Stomach smooth muscle (tissue), 2 donors: ENCODE data around the gene ARPIN.
A peak's percentile ranks its signal among the peaks of the same experiment; 100 is the strongest.

ENCODE experiments used
- H3K27ac ChIP-seq: one replicate; pipeline ENCODE4 v1.7.0; 2013; ENCODE audit warnings: mild to moderate bottlenecking, low read length, inconsistent platforms
- H3K27me3 ChIP-seq, 2 donors: one replicate each; pipeline ENCODE4 v1.7.0; 2013; ENCODE audit warnings: low read length in 2 of 2; ENCODE audit not compliant: insufficient read depth in 2 of 2, control insufficient read depth in 1 of 2
- H3K36me3 ChIP-seq, 2 donors: one replicate each; pipeline ENCODE4 v1.7.0; 2013; ENCODE audit warnings: low read length in 2 of 2; ENCODE audit not compliant: control insufficient read depth in 2 of 2, insufficient read depth in 2 of 2
- H3K4me1 ChIP-seq: one replicate; pipeline ENCODE4 v1.7.0; 2013; ENCODE audit warnings: low read length; ENCODE audit not compliant: control insufficient read depth, insufficient read depth
- H3K4me3 ChIP-seq, 2 donors: one replicate each; pipeline ENCODE4 v1.7.0; 2013; ENCODE audit warnings: low read length in 2 of 2
- H3K9ac ChIP-seq, 2 donors: one replicate each; pipeline ENCODE4 v1.7.0; 2013; ENCODE audit warnings: low read length in 2 of 2, mild to moderate bottlenecking in 1 of 2
- H3K9me3 ChIP-seq, 2 donors: one replicate each; pipeline ENCODE4 v1.7.0; 2013; ENCODE audit warnings: low read length in 2 of 2; ENCODE audit not compliant: control insufficient read depth in 2 of 2
- donor health status: healthy.
- donor health status: Pancreatic carcinoma.

ARPIN gene

GRCh38 chr15:89909611-89910010, 3.1 kb downstream of the ARPIN start:
- Histone ChIP-seq H3K36me3 (peaks cover 7 to 18% of the 10 kb centered on the region in 2 donors), H3K27me3 (no peaks in the 10 kb centered on the region), H3K27ac (no peak overlapping the region), H3K9me3 (no peaks in the 10 kb centered on the region), H3K9ac (no peak overlapping the region), H3K4me3 (no peak overlapping the region), H3K4me1 (peaks cover 11% of the 10 kb centered on the region)

- Histone ChIP-seq H3K27ac (no peak overlapping the region), H3K36me3 (peaks cover 21 to 31% of the 10 kb centered on the region in 2 donors), H3K4me1 (peaks cover 10% of the 10 kb centered on the region), H3K4me3 (no peak overlapping the region), H3K27me3 (no peaks in the 10 kb centered on the region), H3K9ac (no peak overlapping the region), H3K9me3 (no peaks in the 10 kb centered on the region)
Measured at GRCh38 chr15:89908226-89908625, 4.5 kb downstream of the ARPIN start.

- H3K4me3 ChIP-seq, result no peak overlapping the region
- peaks cover 5% of the 10 kb centered on the region for H3K4me1 ChIP-seq
- no peak overlapping the region for H3K27ac ChIP-seq
- no peaks in the 10 kb centered on the region for H3K27me3 ChIP-seq
- peaks cover 27 to 39% of the 10 kb centered on the region in 2 donors for H3K36me3 ChIP-seq
- no peak overlapping the region for H3K9ac ChIP-seq
- no peaks in the 10 kb centered on the region for H3K9me3 ChIP-seq
Measured at GRCh38 chr15:89907289-89907688, 5.5 kb downstream of the ARPIN start.

- Histone ChIP-seq H3K4me3 (no peak overlapping the region), H3K36me3 (peaks cover 30 to 49% of the 10 kb centered on the region in 2 donors), H3K9me3 (no peaks in the 10 kb centered on the region), H3K9ac (peak overlapping the region in 1 of 2 donors; percentile 42), H3K27me3 (no peaks in the 10 kb centered on the region), H3K4me1 (peaks cover 3% of the 10 kb centered on the region), H3K27ac (no peak overlapping the region)
Measured at GRCh38 chr15:89905846-89906378, 6.8 kb downstream of the ARPIN start.

GRCh38 chr15:89904519-89904918, 8.2 kb downstream of the ARPIN start:
- Histone ChIP-seq H3K27ac (no peak overlapping the region), H3K27me3 (no peaks in the 10 kb centered on the region), H3K36me3 (peaks cover 28 to 48% of the 10 kb centered on the region in 2 donors), H3K4me1 (no peaks in the 10 kb centered on the region), H3K9me3 (no peaks in the 10 kb centered on the region), H3K9ac (no peak overlapping the region), H3K4me3 (no peak overlapping the region)

GRCh38 chr15:89903858-89904130, 9.0 kb downstream of the ARPIN start:
- peaks cover 27 to 44% of the 10 kb centered on the region in 2 donors for H3K36me3 ChIP-seq
- no peaks in the 10 kb centered on the region for H3K9me3 ChIP-seq
- H3K4me1 ChIP-seq, result no peaks in the 10 kb centered on the region
- no peak overlapping the region for H3K4me3 ChIP-seq
- no peak overlapping the region for H3K27ac ChIP-seq
- no peaks in the 10 kb centered on the region for H3K27me3 ChIP-seq
- H3K9ac ChIP-seq, result no peak overlapping the region

GRCh38 chr15:89903015-89903857, 9.5 kb downstream of the ARPIN start:
- Histone ChIP-seq H3K36me3 (peaks cover 27 to 44% of the 10 kb centered on the region in 2 donors), H3K27ac (no peak overlapping the region), H3K4me1 (no peaks in the 10 kb centered on the region), H3K9me3 (no peaks in the 10 kb centered on the region), H3K4me3 (no peak overlapping the region), H3K9ac (no peak overlapping the region), H3K27me3 (no peaks in the 10 kb centered on the region)

- no peaks in the 10 kb centered on the region for H3K27me3 ChIP-seq
- no peak overlapping the region for H3K9ac ChIP-seq
- no peaks in the 10 kb centered on the region for H3K9me3 ChIP-seq
- no peak overlapping the region for H3K4me3 ChIP-seq
- H3K4me1 ChIP-seq, result no peaks in the 10 kb centered on the region
- H3K36me3 ChIP-seq, result peaks cover 24 to 36% of the 10 kb centered on the region in 2 donors
- no peak overlapping the region for H3K27ac ChIP-seq
Measured at GRCh38 chr15:89900849-89901248, 11.9 kb downstream of the ARPIN start.

GRCh38 chr15:89899951-89900567, 12.7 kb downstream of the ARPIN start:
- no peak overlapping the region for H3K27ac ChIP-seq
- peaks cover 24 to 34% of the 10 kb centered on the region in 2 donors for H3K36me3 ChIP-seq
- no peak overlapping the region for H3K9ac ChIP-seq
- H3K4me1 ChIP-seq, result no peaks in the 10 kb centered on the region
- no peak overlapping the region for H3K4me3 ChIP-seq
- no peaks in the 10 kb centered on the region for H3K27me3 ChIP-seq
- no peaks in the 10 kb centered on the region for H3K9me3 ChIP-seq

- no peaks in the 10 kb centered on the region for H3K27me3 ChIP-seq
- H3K9me3 ChIP-seq, result no peaks in the 10 kb centered on the region
- no peak overlapping the region for H3K4me3 ChIP-seq
- peaks cover under 1% of the 10 kb centered on the region for H3K4me1 ChIP-seq
- no peak overlapping the region for H3K27ac ChIP-seq
- no peak overlapping the region for H3K9ac ChIP-seq
- peaks cover 22 to 30% of the 10 kb centered on the region in 2 donors for H3K36me3 ChIP-seq
Measured at GRCh38 chr15:89899295-89899945, 13.3 kb downstream of the ARPIN start.
